ENCODE measurements around the gene LNX1. TPM values are rescaled to one million over a fixed set of nuclear protein-coding genes. Genes with fewer than 3 reads are reported as not detected.

LNX1 gene
- polyA plus RNA-seq, 3 donors = 0.09 to 0.13 TPM; not detected in 1

GRCh38 chr4:53535567-53535966, 55.7 kb downstream of the LNX1 start:
- Histone ChIP-seq H3K4me3 (replicated peaks in 1 of 3; ENCODE audit: low read depth in 2 of 3, low read length in 3 of 3) (no peak overlapping the region), H3K9ac (ENCODE audit: insufficient read depth, low read length, poor library complexity, severe bottlenecking) (no peak overlapping the region), H4K20me1 (ENCODE audit: insufficient read depth, low read length) (no peaks in the 10 kb centered on the region), H3K4me1 (ENCODE audit: control insufficient read depth in 1 of 2, insufficient read depth in 2 of 2, low read length in 2 of 2) (no peaks in the 10 kb centered on the region), H3K27me3 (ENCODE audit: control insufficient read depth in 2 of 2, insufficient read depth in 2 of 2, low read length in 2 of 2) (no peaks in the 10 kb centered on the region), H3K4me2 (replicated peaks; ENCODE audit: extremely low read depth, low read length, poor library complexity, severe bottlenecking) (no peak overlapping the region), H3K79me2 (ENCODE audit: insufficient read depth, low read length) (no peaks in the 10 kb centered on the region), H3K36me3 (replicated peaks in 1 of 2; ENCODE audit: control insufficient read depth in 1 of 2, insufficient read depth in 2 of 2, low read length in 2 of 2) (no peaks in the 10 kb centered on the region), H3K9me3 (replicated peaks in 1 of 2; ENCODE audit: control insufficient read depth in 1 of 2, insufficient read depth in 1 of 2, low read length in 2 of 2) (no peaks in the 10 kb centered on the region), H3K27ac (ENCODE audit: low read depth in 1 of 2, low read length in 2 of 2) (no peak overlapping the region), H2AFZ (ENCODE audit: insufficient read depth, low read depth, low read length, poor library complexity, severe bottlenecking) (no peak overlapping the region)
- no peak overlapping the region for H3K4me3 Mint-ChIP-seq
- H3K27me3 Mint-ChIP-seq (ENCODE audit: low read depth in 3 of 3) = peaks cover 0 to 6% (median 0%) of the 10 kb centered on the region in 3 donors
- WGBS (ENCODE audit: insufficient coverage) = 83% methylated on average over 1 of the region's 3 CpGs
- DNase-seq = peak; percentile 2 to 12 (median 12)
- no peaks in the 10 kb centered on the region for H3K36me3 Mint-ChIP-seq
- no peak overlapping the region for H3K27ac Mint-ChIP-seq
- H3K9me3 Mint-ChIP-seq = no peaks in the 10 kb centered on the region
- H3K4me1 Mint-ChIP-seq = no peaks in the 10 kb centered on the region
- no peak for TF ChIP-seq CTCF (IDR thresholded peaks at IDR 0.05)
- intact Hi-C loops (cut with micrococcal nuclease) = no loop called here

GRCh38 chr4:53534684-53535083, 56.6 kb downstream of the LNX1 start:
- Histone ChIP-seq H3K27ac (ENCODE audit: low read depth in 1 of 2, low read length in 2 of 2) (no peak overlapping the region), H4K20me1 (ENCODE audit: insufficient read depth, low read length) (no peaks in the 10 kb centered on the region), H3K79me2 (ENCODE audit: insufficient read depth, low read length) (no peaks in the 10 kb centered on the region), H3K9me3 (replicated peaks in 1 of 2; ENCODE audit: control insufficient read depth in 1 of 2, insufficient read depth in 1 of 2, low read length in 2 of 2) (no peaks in the 10 kb centered on the region), H2AFZ (ENCODE audit: insufficient read depth, low read depth, low read length, poor library complexity, severe bottlenecking) (no peak overlapping the region), H3K4me2 (replicated peaks; ENCODE audit: extremely low read depth, low read length, poor library complexity, severe bottlenecking) (no peak overlapping the region), H3K9ac (ENCODE audit: insufficient read depth, low read length, poor library complexity, severe bottlenecking) (no peak overlapping the region), H3K4me1 (ENCODE audit: control insufficient read depth in 1 of 2, insufficient read depth in 2 of 2, low read length in 2 of 2) (no peaks in the 10 kb centered on the region), H3K4me3 (replicated peaks in 1 of 3; ENCODE audit: low read depth in 2 of 3, low read length in 3 of 3) (no peak overlapping the region), H3K27me3 (ENCODE audit: control insufficient read depth in 2 of 2, insufficient read depth in 2 of 2, low read length in 2 of 2) (no peaks in the 10 kb centered on the region), H3K36me3 (replicated peaks in 1 of 2; ENCODE audit: control insufficient read depth in 1 of 2, insufficient read depth in 2 of 2, low read length in 2 of 2) (no peaks in the 10 kb centered on the region)
- Mint-ChIP-seq H3K36me3 (no peaks in the 10 kb centered on the region), H3K4me1 (no peaks in the 10 kb centered on the region), H3K4me3 (no peak overlapping the region), H3K9me3 (no peaks in the 10 kb centered on the region), H3K27ac (no peak overlapping the region), H3K27me3 (ENCODE audit: low read depth in 3 of 3) (peaks cover 0 to 6% (median 0%) of the 10 kb centered on the region in 3 donors)
- intact Hi-C loops (cut with micrococcal nuclease) = no loop called here
- no peak for TF ChIP-seq CTCF (IDR thresholded peaks at IDR 0.05)
- no peak for DNase-seq
- no CpG with 5 or more reads among the region's 2 CpGs for WGBS (ENCODE audit: insufficient coverage)

Data from CD14-positive monocyte (primary cell).